ENCODE data around the gene CHRNA9.

GRCh38 chr4:40311811-40312346 is 23.3 kb upstream of the CHRNA9 start:
- TF ChIP-seq CTCF (conservative IDR thresholded peaks at IDR 0.05; ENCODE audit: low read depth, low read length) (no peak), MAFK (IDR thresholded peaks at IDR 0.05; ENCODE audit: low read depth, low read length) (no peak), MXI1 (IDR thresholded peaks at IDR 0.05; ENCODE audit: borderline replicate concordance, low read depth, low read length) (no peak), POLR2A (IDR thresholded peaks at IDR 0.05; ENCODE audit: low read depth, low read length) (no peak), CHD1 (IDR thresholded peaks at IDR 0.05; ENCODE audit: low read depth, low read length) (no peak), BHLHE40 (IDR thresholded peaks at IDR 0.05; ENCODE audit: low read depth, low read length) (no peak), FOS (IDR thresholded peaks at IDR 0.05; ENCODE audit: low read depth, low read length) (no peak), CEBPB (IDR thresholded peaks at IDR 0.05; ENCODE audit: low read depth, low read length) (no peak), RCOR1 (IDR thresholded peaks at IDR 0.05; ENCODE audit: insufficient replicate concordance, low read length) (no peak), RAD21 (IDR thresholded peaks at IDR 0.05; ENCODE audit: low read length) (no peak), ELK1 (IDR thresholded peaks at IDR 0.05; ENCODE audit: borderline replicate concordance, low read depth, low read length) (no peak)

Measured in IMR-90 (cell line).